Effector memory CD4-positive, alpha-beta T cell (primary cell): ENCODE measurements around the gene ZNF408.

Experiments used
- DNase-seq, 3 donors: peaks; one replicate each; pipeline ENCODE4 v3.0.0-alpha.2; 2020
- H3K27ac ChIP-seq: 2 replicates; pipeline ENCODE4 v1.7.0; 2013; ENCODE audit warnings: mild to moderate bottlenecking, low read length, moderate library complexity; ENCODE audit not compliant: insufficient read depth, poor library complexity, severe bottlenecking
- H3K27me3 ChIP-seq: replicated peaks from 2 replicates; pipeline ENCODE4 v1.7.0; 2013; ENCODE audit warnings: mild to moderate bottlenecking, low read length; ENCODE audit not compliant: insufficient read depth, control insufficient read depth, poor library complexity, severe bottlenecking
- H3K36me3 ChIP-seq: 2 replicates; pipeline ENCODE4 v1.7.0; 2013; ENCODE audit warnings: mild to moderate bottlenecking, low read length, moderate library complexity; ENCODE audit not compliant: control insufficient read depth, insufficient read depth
- H3K4me1 ChIP-seq: 2 replicates; pipeline ENCODE4 v1.7.0; 2013; ENCODE audit warnings: low read length, mild to moderate bottlenecking; ENCODE audit not compliant: control insufficient read depth, insufficient read depth, poor library complexity, severe bottlenecking
- H3K4me3 ChIP-seq: 2 replicates; pipeline ENCODE4 v1.7.0; 2013; ENCODE audit warnings: low read length, low read depth, mild to moderate bottlenecking; ENCODE audit not compliant: insufficient read depth, poor library complexity, severe bottlenecking
- H3K9me3 ChIP-seq: 2 replicates; pipeline ENCODE4 v1.7.0; 2013; ENCODE audit warnings: mild to moderate bottlenecking, low read length, moderate library complexity; ENCODE audit not compliant: control insufficient read depth

The ZNF408 gene

DNA sequence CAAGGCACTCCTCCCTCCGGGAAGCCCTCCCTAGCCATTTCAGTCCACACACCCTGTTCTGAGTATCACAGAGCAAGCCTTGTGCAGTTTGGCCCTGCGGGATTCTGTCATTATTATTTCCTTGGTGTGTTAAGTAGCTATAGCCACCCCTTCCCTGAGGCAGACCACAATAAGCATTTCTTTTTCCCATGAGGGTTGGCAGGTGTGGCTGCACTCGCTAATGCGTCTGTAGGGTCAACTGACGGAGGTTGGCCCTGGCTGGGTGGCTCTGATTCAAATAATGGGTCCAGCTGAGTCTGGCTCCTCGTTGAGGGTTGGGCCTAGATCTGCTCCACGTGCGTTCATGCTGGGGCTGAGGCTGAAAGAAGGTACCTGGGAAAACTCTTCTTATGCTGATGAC lies 23.3 kb downstream of the ZNF408 start:
- Histone ChIP-seq H3K9me3 (no peaks in the 10 kb centered on the region), H3K4me3 (no peak overlapping the region), H3K27me3 (no peaks in the 10 kb centered on the region), H3K36me3 (no peaks in the 10 kb centered on the region), H3K4me1 (no peaks in the 10 kb centered on the region), H3K27ac (no peak overlapping the region)
- DNase-seq, result no peak

DNA sequence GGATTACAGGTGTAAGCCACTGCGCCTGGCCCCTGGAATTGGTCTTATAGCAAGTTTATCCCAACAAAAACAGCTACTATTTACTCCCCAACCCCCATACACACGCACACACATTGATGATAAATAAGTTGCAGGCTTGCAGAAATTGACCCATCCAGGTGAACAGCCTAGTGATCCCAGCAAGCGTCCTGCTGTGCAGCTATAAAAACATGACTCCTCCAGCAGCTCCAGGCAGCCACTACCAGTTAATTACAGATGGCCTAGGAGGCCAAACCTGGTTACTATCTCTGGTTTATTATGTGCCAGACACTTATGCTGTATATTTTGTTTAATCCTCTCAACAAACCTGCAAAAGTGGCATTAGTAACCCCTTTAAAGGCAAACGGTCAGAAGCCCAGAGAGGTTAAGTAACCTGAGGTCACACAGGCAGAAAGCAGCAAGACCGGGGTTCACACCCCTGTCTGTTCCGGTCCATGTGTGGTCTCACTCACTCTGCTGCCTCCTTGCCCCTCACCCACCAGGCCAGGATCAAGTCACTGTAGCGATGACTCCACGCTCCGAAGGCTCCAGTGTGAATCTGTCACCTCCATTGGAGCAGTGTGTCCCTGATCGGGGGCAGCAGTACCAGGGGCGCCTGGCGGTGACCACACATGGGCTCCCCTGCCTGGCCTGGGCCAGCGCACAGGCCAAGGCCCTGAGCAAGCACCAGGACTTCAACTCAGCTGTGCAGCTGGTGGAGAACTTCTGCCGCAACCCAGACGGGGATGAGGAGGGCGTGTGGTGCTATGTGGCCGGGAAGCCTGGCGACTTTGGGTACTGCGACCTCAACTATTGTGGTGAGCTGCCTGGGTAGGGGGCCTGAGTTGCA lies 24.7 kb downstream of the ZNF408 start:
- Histone ChIP-seq H3K36me3 (no peaks in the 10 kb centered on the region), H3K9me3 (no peaks in the 10 kb centered on the region), H3K4me1 (no peaks in the 10 kb centered on the region), H3K4me3 (no peak overlapping the region), H3K27me3 (no peaks in the 10 kb centered on the region), H3K27ac (no peak overlapping the region)
- DNase-seq, result no peak

GRCh38 chr11:46726206-46726862 lies 25.5 kb downstream of the ZNF408 start:
- H3K27me3 ChIP-seq, result no peaks in the 10 kb centered on the region
- no peaks in the 10 kb centered on the region for H3K4me1 ChIP-seq
- H3K9me3 ChIP-seq, result no peaks in the 10 kb centered on the region
- no peak overlapping the region for H3K27ac ChIP-seq
- no peak overlapping the region for H3K4me3 ChIP-seq
- no peak for DNase-seq
- H3K36me3 ChIP-seq, result no peaks in the 10 kb centered on the region

DNA sequence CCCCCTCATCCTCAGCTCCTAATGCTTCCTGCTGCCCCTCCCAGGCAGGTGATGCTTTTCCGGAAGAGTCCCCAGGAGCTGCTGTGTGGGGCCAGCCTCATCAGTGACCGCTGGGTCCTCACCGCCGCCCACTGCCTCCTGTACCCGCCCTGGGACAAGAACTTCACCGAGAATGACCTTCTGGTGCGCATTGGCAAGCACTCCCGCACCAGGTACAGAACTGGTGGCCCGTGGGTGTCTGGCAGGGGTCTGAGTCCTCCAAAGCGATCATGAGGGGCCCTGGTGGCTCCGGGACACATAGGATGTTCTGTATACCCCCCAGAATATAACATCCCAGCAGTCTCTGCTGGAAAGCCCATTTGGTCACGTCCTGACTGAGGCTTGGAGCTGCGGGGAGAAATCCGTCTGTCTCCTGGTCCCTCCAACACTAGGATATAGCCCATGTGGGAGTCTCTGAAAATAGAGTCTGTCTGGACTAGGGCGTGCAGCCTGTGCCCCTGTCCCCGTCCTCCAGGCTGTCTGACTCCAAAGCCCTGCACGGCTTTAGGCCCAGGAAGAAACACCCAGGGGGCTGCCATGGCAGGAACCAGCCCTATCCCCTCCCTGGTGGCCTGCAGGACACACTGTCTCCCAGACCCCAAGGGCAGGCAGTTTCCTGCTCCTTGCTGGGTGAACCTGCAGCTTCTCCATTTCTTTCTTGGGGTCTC lies 27.3 kb downstream of the ZNF408 start:
- H3K4me3 ChIP-seq, result no peak overlapping the region
- no peak for DNase-seq
- no peaks in the 10 kb centered on the region for H3K4me1 ChIP-seq
- no peak overlapping the region for H3K27ac ChIP-seq
- no peaks in the 10 kb centered on the region for H3K9me3 ChIP-seq
- H3K36me3 ChIP-seq, result no peaks in the 10 kb centered on the region
- no peaks in the 10 kb centered on the region for H3K27me3 ChIP-seq

GRCh38 chr11:46728659-46729040 lies 27.8 kb downstream of the ZNF408 start:
- H3K36me3 ChIP-seq, result no peaks in the 10 kb centered on the region
- H3K9me3 ChIP-seq, result no peaks in the 10 kb centered on the region
- no peaks in the 10 kb centered on the region for H3K27me3 ChIP-seq
- H3K4me3 ChIP-seq, result no peak overlapping the region
- no peak overlapping the region for H3K27ac ChIP-seq
- no peaks in the 10 kb centered on the region for H3K4me1 ChIP-seq
- no peak for DNase-seq

GRCh38 chr11:46729110-46730027 lies 28.5 kb downstream of the ZNF408 start:
- H3K27ac ChIP-seq, result no peak overlapping the region
- DNase-seq, result no peak
- H3K4me1 ChIP-seq, result no peaks in the 10 kb centered on the region
- H3K36me3 ChIP-seq, result no peaks in the 10 kb centered on the region
- H3K27me3 ChIP-seq, result no peaks in the 10 kb centered on the region
- no peak overlapping the region for H3K4me3 ChIP-seq
- no peaks in the 10 kb centered on the region for H3K9me3 ChIP-seq

DNA sequence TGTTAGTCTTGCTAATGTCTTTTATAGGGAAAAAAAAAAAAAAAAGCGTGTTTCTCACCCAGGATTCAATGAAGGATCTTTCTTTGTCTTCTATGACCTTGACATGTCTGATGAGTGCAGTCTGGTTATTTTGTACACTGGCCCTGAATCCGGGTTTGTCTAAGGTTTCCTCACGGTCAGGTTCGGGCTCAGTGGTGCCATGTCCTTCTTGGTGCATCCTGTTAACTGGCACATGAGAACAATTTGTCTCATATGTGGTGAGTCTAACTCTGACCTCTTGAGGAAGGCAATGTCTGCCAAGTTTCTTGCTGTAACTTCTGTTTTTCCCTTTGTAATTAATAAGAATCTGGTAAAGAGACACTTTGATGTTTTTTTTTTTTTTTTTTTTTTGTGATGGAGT lies 30.7 kb downstream of the ZNF408 start:
- no peaks in the 10 kb centered on the region for H3K36me3 ChIP-seq
- H3K27ac ChIP-seq, result no peak overlapping the region
- no peaks in the 10 kb centered on the region for H3K27me3 ChIP-seq
- no peaks in the 10 kb centered on the region for H3K9me3 ChIP-seq
- DNase-seq, result no peak
- no peak overlapping the region for H3K4me3 ChIP-seq
- H3K4me1 ChIP-seq, result no peaks in the 10 kb centered on the region

GRCh38 chr11:46733234-46733633 lies 32.4 kb downstream of the ZNF408 start:
- no peak overlapping the region for H3K4me3 ChIP-seq
- DNase-seq, result no peak
- H3K36me3 ChIP-seq, result no peaks in the 10 kb centered on the region
- no peaks in the 10 kb centered on the region for H3K9me3 ChIP-seq
- H3K27me3 ChIP-seq, result no peaks in the 10 kb centered on the region
- H3K4me1 ChIP-seq, result no peaks in the 10 kb centered on the region
- no peak overlapping the region for H3K27ac ChIP-seq

DNA sequence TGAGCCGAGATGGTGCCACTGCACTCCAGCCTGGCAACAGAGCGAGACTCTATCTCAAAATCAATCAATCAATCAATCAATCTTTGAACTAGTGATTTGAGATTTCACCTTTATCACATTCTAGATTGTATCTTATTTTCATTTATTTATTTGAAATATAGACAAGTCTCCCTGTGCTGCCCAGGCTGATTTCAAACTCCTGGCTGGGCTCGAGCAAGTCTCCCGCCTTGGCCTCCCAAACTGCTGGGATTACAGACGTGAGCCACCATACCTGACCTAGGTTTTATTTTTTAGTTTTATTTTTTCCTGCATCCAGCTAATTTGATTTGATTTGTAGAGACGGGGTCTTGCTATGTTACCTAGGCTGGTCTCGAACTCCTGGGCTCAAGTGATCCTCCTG lies 35.3 kb downstream of the ZNF408 start:
- no peak overlapping the region for H3K4me3 ChIP-seq
- H3K9me3 ChIP-seq, result no peaks in the 10 kb centered on the region
- H3K27me3 ChIP-seq, result no peaks in the 10 kb centered on the region
- no peak overlapping the region for H3K27ac ChIP-seq
- H3K36me3 ChIP-seq, result no peaks in the 10 kb centered on the region
- no peak for DNase-seq
- H3K4me1 ChIP-seq, result no peaks in the 10 kb centered on the region
